Aorta (tissue), 5 donors: ENCODE results near the gene MXD3. TPM values are rescaled to one million over a fixed set of nuclear protein-coding genes. Genes with fewer than 3 reads are reported as not detected.

Experiments
- ATAC-seq: fragments of 200-7000 bp; cut with Tn5 transposase; one replicate; pipeline ENCODE4 v1.9.1; 2022; ENCODE audit warnings: moderate library complexity; ENCODE audit not compliant: low FRiP score
- DNase-seq, 2 donors: peaks; one replicate each; pipeline ENCODE4 v3.0.0-alpha.2; 2020
- H3K27ac ChIP-seq, 2 donors: one replicate each; pipeline ENCODE4 v1.5.1; 2013; ENCODE audit warnings: low read length in 2 of 2, mild to moderate bottlenecking in 2 of 2, moderate library complexity in 2 of 2, control low read depth in 1 of 2, inconsistent platforms in 1 of 2, low read depth in 1 of 2
- H3K27me3 ChIP-seq, 2 donors: one replicate each; pipeline ENCODE4 v1.6.1; 2013; ENCODE audit warnings: control low read depth in 1 of 2, low read length in 1 of 2, mild to moderate bottlenecking in 1 of 2, moderate library complexity in 1 of 2; ENCODE audit not compliant: insufficient read depth in 2 of 2, control insufficient read depth in 1 of 2
- H3K36me3 ChIP-seq, 2 donors: one replicate each; pipeline ENCODE4 v1.6.1; 2013; ENCODE audit warnings: control low read depth in 1 of 2, low read length in 1 of 2, mild to moderate bottlenecking in 1 of 2; ENCODE audit not compliant: insufficient read depth in 2 of 2, control insufficient read depth in 1 of 2
- H3K4me1 ChIP-seq, 2 donors: one replicate each; pipeline ENCODE4 v1.6.1; 2013; ENCODE audit warnings: low read length in 2 of 2, control low read depth in 1 of 2, mild to moderate bottlenecking in 1 of 2, moderate library complexity in 1 of 2; ENCODE audit not compliant: insufficient read depth in 2 of 2, control insufficient read depth in 1 of 2
- H3K4me3 ChIP-seq, 2 donors: one replicate each; pipeline ENCODE4 v1.5.1; 2013; ENCODE audit warnings: low read length in 2 of 2, control low read depth in 1 of 2, mild to moderate bottlenecking in 1 of 2
- H3K9me3 ChIP-seq: one replicate; pipeline ENCODE4 v1.6.1; 2013; ENCODE audit warnings: mild to moderate bottlenecking, low read length; ENCODE audit not compliant: control insufficient read depth
- WGBS, 2 donors: extraction: QIAGEN DNeasy Blood & Tissue Kit; methylation state at CpG; one replicate each; pipeline ENCODE4 v1.1.7; 2013; 5-methylcytosine and 5-hydroxymethylcytosine counted together
- intact Hi-C, 2 donors: fragments of 100-400 bp; cut with DNase I; formaldehyde crosslinking; loops; one replicate each; pipeline versions ENCODE4 v1.14.2 to v1.15.0; 2022
- polyA plus RNA-seq, 2 donors: library from polyadenylated mRNA; stranded (reverse); fragments of 200-250 nt; gene quantifications; one replicate each; pipeline ENCODE4 v1.2.3, GENCODE V29; 2013
- total RNA-seq, 2 donors: library from RNA; stranded (reverse); fragmentation: NEBNext Ultra II Directional; extraction: Animal tissue kit (Norgen Biotek cat#: 25700); gene quantifications; one replicate each; pipeline ENCODE4 v1.2.1, GENCODE V29; 2021
- donor health status: healthy with polysubstance abuse.
- donor health status: Bipolar disorder and iron deficiency.
- donor health status: DM: no; HTN: no; CAD: no.
- donor health status: DM: no; HTN: no; CAD: no.
- donor health status: DM: yes; HTN: yes; CAD: no.

Gene MXD3
- total and polyA plus RNA-seq, 4 donors: 4.1 to 52.6 (median 9.2) TPM

DNA sequence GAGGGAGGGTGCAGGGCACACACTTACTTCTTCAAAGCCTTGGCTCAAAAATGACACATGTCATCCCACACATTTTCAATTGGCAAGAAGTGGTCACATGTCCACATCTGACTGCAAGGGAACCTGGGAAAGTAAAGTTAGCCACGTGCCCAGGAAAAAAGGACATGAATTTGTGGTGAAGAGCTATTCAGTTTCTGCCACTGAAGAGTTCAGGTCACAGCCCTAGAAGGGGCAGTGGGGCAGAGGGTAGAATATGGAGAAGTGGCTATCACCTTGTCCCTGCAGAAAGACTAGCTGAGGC is 44.1 kb upstream of the MXD3 start:
- intact Hi-C loops: no loop called here
- Histone ChIP-seq H3K36me3 (no peaks in the 10 kb centered on the region), H3K27ac (no peak overlapping the region), H3K27me3 (no peaks in the 10 kb centered on the region), H3K4me3 (no peak overlapping the region), H3K9me3 (no peaks in the 10 kb centered on the region), H3K4me1 (no peaks in the 10 kb centered on the region)
- ATAC-seq (no peak), DNase-seq (no peak)
- WGBS, 2 donors: 0 to 3% methylated on average over 1 of the region's 1 CpG

DNA sequence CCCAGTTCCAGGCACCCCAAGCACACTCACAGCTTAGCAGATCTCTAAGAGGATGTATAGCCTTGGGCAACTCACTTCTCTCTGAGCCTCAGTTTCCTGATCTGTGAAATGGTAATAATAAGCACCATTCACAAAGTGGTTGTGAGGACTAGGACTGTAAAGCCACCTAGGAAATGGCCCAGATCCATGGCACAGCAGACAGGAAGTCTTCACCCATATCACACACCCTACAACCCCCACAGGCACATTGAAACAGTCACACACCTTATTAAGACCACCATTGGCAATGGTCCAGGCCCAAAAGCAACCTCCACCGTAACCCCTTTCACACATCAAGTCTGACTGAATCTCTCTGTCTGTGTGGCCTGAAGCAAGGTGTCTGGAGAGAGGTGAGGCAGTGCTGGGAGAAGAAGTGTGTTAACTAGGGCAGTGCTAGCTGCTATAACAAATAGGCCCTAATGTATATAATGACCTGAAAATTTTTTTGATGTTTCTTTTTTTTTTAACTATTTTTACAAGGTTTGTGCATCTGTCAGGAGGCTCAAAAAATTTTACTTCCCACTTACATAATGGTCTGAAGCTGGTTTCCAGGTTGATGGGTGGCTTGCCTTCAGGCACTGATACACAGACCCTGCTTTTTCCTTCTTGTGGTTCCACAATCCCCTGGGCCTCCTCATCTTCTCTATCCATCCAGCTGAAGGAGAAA is 43.6 kb upstream of the MXD3 start:
- WGBS, 2 donors: 70 to 82% methylated on average over 1 of the region's 1 CpG
- no peak for ATAC-seq
- Histone ChIP-seq H3K36me3 (no peaks in the 10 kb centered on the region), H3K27me3 (no peaks in the 10 kb centered on the region), H3K9me3 (no peaks in the 10 kb centered on the region), H3K4me3 (no peak overlapping the region), H3K27ac (no peak overlapping the region), H3K4me1 (peaks cover 0 to 1% of the 10 kb centered on the region in 2 donors)
- DNase-seq: no peak
- intact Hi-C loops: no loop called here

DNA sequence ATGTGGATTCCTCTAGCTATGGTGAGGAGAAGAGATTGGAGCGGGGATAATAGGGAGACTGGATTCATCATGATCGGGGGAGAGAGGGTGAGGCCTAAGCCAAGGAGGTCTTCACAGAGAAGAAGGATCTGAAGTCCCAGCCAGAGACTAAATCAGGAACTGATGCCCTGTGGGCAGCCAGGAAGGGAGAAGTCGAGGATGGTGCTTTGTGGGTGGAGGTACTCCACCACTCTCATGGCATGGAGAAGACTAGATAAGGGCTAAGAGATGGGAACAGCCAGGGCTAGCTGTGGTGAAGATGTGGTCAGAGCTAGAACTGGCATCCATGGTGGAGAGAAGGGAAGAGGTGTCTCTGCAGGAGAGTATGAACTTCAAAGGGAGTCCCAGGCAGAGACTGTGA is 43.0 kb upstream of the MXD3 start:
- Histone ChIP-seq H3K4me3 (no peak overlapping the region), H3K27me3 (no peaks in the 10 kb centered on the region), H3K4me1 (peaks cover 0 to 3% of the 10 kb centered on the region in 2 donors), H3K36me3 (no peaks in the 10 kb centered on the region), H3K27ac (no peak overlapping the region), H3K9me3 (no peaks in the 10 kb centered on the region)
- DNase-seq (no peak), ATAC-seq (no peak)
- intact Hi-C loops: no loop called here
- 71 to 86% methylated on average over 3 of the region's 3 CpGs for WGBS, 2 donors

DNA sequence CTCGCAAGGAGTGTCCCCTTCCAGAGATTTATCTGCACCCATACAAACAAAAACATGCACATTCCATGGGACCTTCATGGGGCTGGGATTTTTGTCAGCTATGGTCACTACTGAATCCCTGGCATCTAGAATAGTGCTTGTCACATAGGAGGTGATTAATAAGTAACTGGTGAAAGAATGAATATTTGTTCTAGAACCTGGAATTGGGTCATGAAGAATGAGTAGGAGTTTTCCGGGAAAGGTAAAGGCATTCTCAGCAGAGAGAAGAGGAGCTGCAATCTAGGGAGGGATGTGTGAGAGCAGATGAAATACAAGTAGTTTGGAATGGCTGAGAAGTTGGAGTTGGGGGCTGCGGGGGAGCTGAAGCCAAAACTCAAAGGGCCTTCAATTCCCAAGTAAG is 42.6 kb upstream of the MXD3 start:
- ATAC-seq: no peak
- WGBS, 2 donors: 84 to 88% methylated on average over 3 of the region's 3 CpGs
- no peaks in the 10 kb centered on the region for H3K9me3 ChIP-seq

DNA sequence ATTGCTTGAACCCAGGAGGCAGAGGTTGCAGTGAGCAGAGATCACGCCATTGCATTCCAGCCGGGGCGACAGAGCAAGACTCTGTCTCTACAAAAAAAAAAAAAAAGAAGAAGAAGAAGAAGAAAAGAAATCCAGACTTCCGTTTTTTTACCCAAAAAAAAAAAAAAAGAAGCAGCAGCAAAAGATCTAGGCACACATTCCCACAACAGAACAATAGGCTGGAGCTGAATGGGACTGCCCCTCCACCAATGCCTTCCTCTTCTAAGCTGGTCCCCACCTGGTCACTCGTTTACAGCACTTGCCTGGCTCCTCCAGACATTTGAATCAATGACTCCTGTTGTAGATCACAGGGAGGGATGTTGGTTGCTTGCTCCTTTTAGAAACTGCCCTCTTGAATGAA is 41.4 kb upstream of the MXD3 start:
- Histone ChIP-seq H3K36me3 (peaks cover 0 to 1% of the 10 kb centered on the region in 2 donors), H3K27ac (no peak overlapping the region), H3K4me3 (no peak overlapping the region), H3K4me1 (peaks cover 0 to 3% of the 10 kb centered on the region in 2 donors), H3K9me3 (no peaks in the 10 kb centered on the region), H3K27me3 (no peaks in the 10 kb centered on the region)
- ATAC-seq (no peak), DNase-seq (no peak)
- intact Hi-C loops: no loop called here
- 74 to 82% methylated on average over 4 to 5 of the region's 5 CpGs for WGBS, 2 donors

More for the DNA sequence above, 42.6 kb upstream of the MXD3 start:
- DNase-seq: no peak
- no peaks in the 10 kb centered on the region for H3K27me3 ChIP-seq
- peaks cover 0 to 3% of the 10 kb centered on the region in 2 donors for H3K4me1 ChIP-seq
- no peak overlapping the region for H3K27ac ChIP-seq
- H3K36me3 ChIP-seq: peaks cover 0 to 1% of the 10 kb centered on the region in 2 donors
- intact Hi-C loops: no loop called here
- no peak overlapping the region for H3K4me3 ChIP-seq

DNA sequence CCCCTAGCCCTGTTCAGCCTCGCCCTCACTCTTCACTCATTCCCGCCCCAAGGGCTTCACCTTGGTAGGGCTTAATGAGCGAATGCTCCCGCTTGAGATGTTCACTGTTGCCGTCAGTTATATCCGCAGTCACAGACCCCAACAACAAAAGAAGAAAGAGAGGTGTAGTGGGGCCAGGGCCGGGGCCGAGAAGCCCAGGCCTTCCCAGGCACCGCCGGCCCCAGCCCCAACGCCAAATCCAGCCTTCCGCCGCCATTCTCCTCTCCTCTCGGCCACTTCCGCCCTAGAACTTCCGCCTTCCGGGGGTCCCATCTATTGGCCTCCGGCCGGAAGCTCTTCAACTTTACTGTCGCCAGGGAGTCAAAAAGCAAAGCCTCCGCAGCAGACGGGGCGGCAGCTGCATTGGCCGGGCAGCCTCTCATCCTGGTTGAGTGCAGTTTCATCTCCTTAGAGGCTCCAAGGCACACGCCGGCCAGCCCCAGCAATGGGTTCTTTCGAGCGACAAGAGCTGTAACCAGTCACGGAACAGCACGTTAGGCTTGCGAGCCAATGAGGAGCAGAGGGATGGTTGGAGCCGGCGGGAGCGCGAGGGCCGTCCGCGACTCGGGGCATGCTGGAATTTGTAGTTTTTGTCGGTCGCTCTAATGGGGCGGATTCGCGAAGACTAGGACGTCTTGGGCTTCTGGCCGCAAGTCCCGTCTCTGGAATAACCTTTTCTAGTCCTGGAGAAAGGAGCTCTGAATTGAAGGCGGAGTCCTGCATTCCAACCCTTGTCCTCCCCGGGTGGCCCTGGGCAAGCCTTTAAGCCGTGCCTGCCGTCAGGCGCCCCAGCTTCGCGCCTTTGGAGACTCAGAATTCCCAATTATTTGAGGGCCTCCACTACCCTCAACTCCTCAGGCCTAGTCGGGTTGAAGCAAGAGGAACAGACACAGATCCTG is 40.0 kb upstream of the MXD3 start, which contains the start of gene LMAN2:
TSS of gene LMAN2 (minus strand) at position 277 of the 938 bp plus-strand sequence. CDS start at position 256, 21 bp downstream.
- Histone ChIP-seq H3K4me3 (peak within 1 kb of the TSS; percentile 62 to 77), H3K36me3 (peaks cover 0 to 1% of the 10 kb centered on the region in 2 donors), H3K9me3 (no peaks in the 10 kb centered on the region), H3K27ac (peak within 1 kb of the TSS; percentile 31 to 81), H3K27me3 (no peaks in the 10 kb centered on the region), H3K4me1 (peaks cover 0 to 3% of the 10 kb centered on the region in 2 donors)
- peak; percentile 95 to 96 for DNase-seq
- WGBS, 2 donors: 7 to 8% methylated on average over 52 to 55 of the region's 55 CpGs
- intact Hi-C loops: no loop called here
- ATAC-seq: peak; percentile 97

DNA sequence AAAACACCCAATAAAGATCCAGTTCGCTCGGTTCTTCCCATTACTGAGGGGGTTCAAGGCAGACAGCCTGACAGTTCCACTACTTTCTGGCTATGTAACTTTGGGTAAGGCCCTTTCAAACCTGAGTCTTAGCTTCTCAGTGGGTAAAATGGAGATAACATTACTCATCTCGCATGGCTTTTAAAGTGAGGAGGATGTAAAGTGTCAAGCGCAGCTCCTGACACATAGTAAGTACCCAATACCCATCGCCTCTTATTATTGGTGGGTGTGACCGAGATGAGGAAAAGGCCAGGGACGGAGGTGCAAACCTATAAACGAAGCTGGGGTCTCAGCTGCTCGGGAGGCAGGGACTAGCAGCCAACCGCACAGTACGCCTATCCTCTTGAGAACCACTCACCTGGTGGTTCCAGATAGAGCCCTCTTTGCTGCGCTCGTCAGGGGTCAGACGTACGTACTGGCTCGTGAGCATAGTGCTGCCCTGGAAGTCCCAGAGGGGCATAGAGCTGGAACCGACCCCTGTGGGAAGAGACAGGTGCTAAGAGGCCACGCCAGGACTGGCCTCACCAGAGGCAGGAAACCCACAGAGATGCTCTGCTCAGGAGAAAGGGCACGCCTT is 39.2 kb upstream of the MXD3 start:
- 12 to 14% methylated on average over 19 of the region's 19 CpGs for WGBS, 2 donors
- intact Hi-C loops: no loop called here

DNA sequence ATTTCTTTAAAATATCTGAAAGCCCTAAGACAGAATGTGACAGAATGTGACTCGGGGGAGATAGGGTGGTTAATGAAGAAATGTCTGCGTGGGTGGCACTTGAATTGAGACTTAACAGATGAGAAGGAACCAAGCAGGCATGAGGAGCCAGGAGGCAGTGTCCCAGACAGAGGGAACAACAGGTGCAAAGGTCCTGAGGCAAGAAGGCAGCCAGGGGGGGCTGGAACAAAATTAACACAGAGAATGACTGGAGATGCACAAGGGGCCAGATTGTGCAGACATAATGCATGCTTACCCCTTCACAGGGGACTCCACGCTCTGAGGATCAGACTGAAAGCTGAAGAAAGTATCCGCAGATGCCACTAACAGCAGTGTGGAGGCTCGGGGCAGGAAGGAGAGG is 38.1 kb upstream of the MXD3 start:
- ATAC-seq (no peak), DNase-seq (no peak)
- 86 to 87% methylated on average over 5 of the region's 5 CpGs for WGBS, 2 donors
- intact Hi-C loops: no loop called here
- Histone ChIP-seq H3K9me3 (no peaks in the 10 kb centered on the region), H3K36me3 (peaks cover 0 to 1% of the 10 kb centered on the region in 2 donors), H3K27ac (no peak overlapping the region), H3K4me1 (peaks cover 0 to 3% of the 10 kb centered on the region in 2 donors), H3K27me3 (no peaks in the 10 kb centered on the region), H3K4me3 (no peak overlapping the region)

More for the DNA sequence above, 39.2 kb upstream of the MXD3 start:
- H3K36me3 ChIP-seq: peaks cover 0 to 1% of the 10 kb centered on the region in 2 donors
- no peaks in the 10 kb centered on the region for H3K9me3 ChIP-seq
- no peaks in the 10 kb centered on the region for H3K27me3 ChIP-seq
- H3K4me1 ChIP-seq: peaks cover 0 to 3% of the 10 kb centered on the region in 2 donors
- peak in 1 of 2 donors; percentile 47 for DNase-seq
- peak; percentile 19 for ATAC-seq
- H3K27ac ChIP-seq: peak overlapping the region; percentile 31 to 81
- peak overlapping the region; percentile 62 to 77 for H3K4me3 ChIP-seq
